Neural cell (in vitro differentiated cells): Measurements from ENCODE around the gene CSNK1G3. TPM values are rescaled to one million over a fixed set of nuclear protein-coding genes. Genes with fewer than 3 reads are reported as not detected.

Experiments used
- H2AFZ ChIP-seq: fragments of 200-600, 300-800 bp; sonication (generic), shearing (Covaris generic); 2 replicates; pipeline ENCODE4 v1.6.0; 2014; ENCODE audit warnings: low read depth, mild to moderate bottlenecking, antibody characterized with exemption, low read length, moderate library complexity
- H3F3A ChIP-seq: fragments of 200-600 bp; shearing (Covaris generic); 2 replicates; pipeline ENCODE4 v1.6.1; 2016; ENCODE audit warnings: mild to moderate bottlenecking, moderate library complexity, mixed read lengths, antibody characterized with exemption, low read length; ENCODE audit not compliant: insufficient read depth, poor library complexity, severe bottlenecking
- H3K27ac ChIP-seq: fragments of 200-600, 300-800 bp; sonication (generic), shearing (Covaris generic); 2 replicates; pipeline ENCODE4 v1.5.1; 2014; ENCODE audit warnings: mild to moderate bottlenecking, low read length, moderate library complexity
- H3K27me3 ChIP-seq: fragments of 300-800, 200-600 bp; sonication (generic), shearing (Covaris generic); 2 replicates; pipeline ENCODE4 v1.6.0; 2014; ENCODE audit warnings: mild to moderate bottlenecking, low read depth, low read length, moderate library complexity; ENCODE audit not compliant: insufficient read depth
- H3K36me3 ChIP-seq: fragments of 300-800, 200-600 bp; sonication (generic), shearing (Covaris generic); 2 replicates; pipeline ENCODE4 v1.5.1; 2014; ENCODE audit warnings: mild to moderate bottlenecking, antibody characterized with exemption, low read length, moderate library complexity; ENCODE audit not compliant: insufficient read depth
- H3K4me2 ChIP-seq: fragments of 300-800, 200-600 bp; sonication (generic), shearing (Covaris generic); 2 replicates; pipeline ENCODE4 v1.6.0; 2014; ENCODE audit warnings: mild to moderate bottlenecking, low read length
- H3K4me3 ChIP-seq: fragments of 300-800, 200-600 bp; sonication (generic), shearing (Covaris generic); 2 replicates; pipeline ENCODE4 v1.5.1; 2014; ENCODE audit warnings: mild to moderate bottlenecking, low read length, moderate library complexity
- H3K79me2 ChIP-seq: fragments of 200-600 bp; shearing (Covaris generic); replicated peaks from 2 replicates; pipeline ENCODE4 v1.6.0; 2014; ENCODE audit warnings: mild to moderate bottlenecking, low read length, moderate library complexity; ENCODE audit not compliant: insufficient read depth
- H3K9ac ChIP-seq: fragments of 300-800, 200-600 bp; sonication (generic), shearing (Covaris generic); 2 replicates; pipeline ENCODE4 v1.6.1; 2016; ENCODE audit warnings: mild to moderate bottlenecking, low read length, mixed read lengths
- H3K9me2 ChIP-seq: fragments of 200-600 bp; shearing (Covaris generic); 2 replicates; pipeline ENCODE4 v1.6.1; 2016; ENCODE audit warnings: mild to moderate bottlenecking, low read length, mixed read lengths; ENCODE audit not compliant: insufficient read depth
- H3K9me3 ChIP-seq: fragments of 200-600, 300-800 bp; sonication (generic), shearing (Covaris generic); 2 replicates; pipeline ENCODE4 v1.6.1; 2016; ENCODE audit warnings: mild to moderate bottlenecking, mixed run types, low read length, moderate library complexity, mixed read lengths
- H4K20me1 ChIP-seq: fragments of 200-600 bp; shearing (Covaris generic); 2 replicates; pipeline ENCODE4 v1.6.1; 2016; ENCODE audit warnings: mild to moderate bottlenecking, mixed run types; ENCODE audit not compliant: insufficient read depth
- CTCF ChIP-seq: fragments of 450-650 bp; IDR thresholded peaks from 2 replicates; pipeline ENCODE4 v1.5.1; 2014; ENCODE audit warnings: antibody characterized with exemption, mild to moderate bottlenecking, moderate library complexity; ENCODE audit not compliant: poor library complexity, severe bottlenecking
- EP300 ChIP-seq: fragments of 450-650 bp; conservative IDR thresholded peaks from 2 replicates; pipeline ENCODE4 v1.6.1; 2014; ENCODE audit warnings: antibody characterized with exemption, mild to moderate bottlenecking, moderate library complexity; ENCODE audit not compliant: poor library complexity, severe bottlenecking
- EZH2 ChIP-seq: fragments of 200-600, 300-800 bp; shearing (Covaris generic), sonication (generic); IDR thresholded peaks from 2 replicates; pipeline ENCODE4 v1.6.1; 2014; ENCODE audit warnings: antibody characterized with exemption, low read length, borderline replicate concordance, mild to moderate bottlenecking; ENCODE audit not compliant: insufficient read depth, poor library complexity, severe bottlenecking
- MXI1 ChIP-seq: fragments of 450-650 bp; conservative IDR thresholded peaks from 2 replicates; pipeline ENCODE4 v1.6.1; 2014; ENCODE audit warnings: antibody characterized with exemption, mild to moderate bottlenecking; ENCODE audit not compliant: poor library complexity, severe bottlenecking
- POLR2AphosphoS5 ChIP-seq: IDR thresholded peaks from 2 replicates; pipeline ENCODE4 v1.6.1; 2012
- RAD21 ChIP-seq: fragments of 450-650 bp; conservative IDR thresholded peaks from 2 replicates; pipeline ENCODE4 v1.6.1; 2014; ENCODE audit warnings: antibody characterized with exemption, mild to moderate bottlenecking, moderate library complexity
- SMC3 ChIP-seq: fragments of 450-650 bp; conservative IDR thresholded peaks from 2 replicates; pipeline ENCODE4 v1.6.1; 2014; ENCODE audit warnings: antibody characterized with exemption, mild to moderate bottlenecking, moderate library complexity; ENCODE audit not compliant: poor library complexity
- TAF1 ChIP-seq: IDR thresholded peaks from 2 replicates; pipeline ENCODE4 v1.6.1; 2012; ENCODE audit warnings: low read depth
- polyA plus RNA-seq: library from polyadenylated mRNA; depleted of rRNA; stranded (reverse); fragments of >200 nt; gene quantifications from 2 replicates; pipeline ENCODE4 v1.2.3, GENCODE V29; 2014
- TF ChIP-seq, protein P1 (sequence below): IDR thresholded peaks from 2 replicates; pipeline ENCODE4 v1.6.1; 2012; ENCODE audit warnings: borderline replicate concordance

Gene CSNK1G3
- polyA plus RNA-seq, 1 donor from 2014 or later, result 29.1 TPM

DNA sequence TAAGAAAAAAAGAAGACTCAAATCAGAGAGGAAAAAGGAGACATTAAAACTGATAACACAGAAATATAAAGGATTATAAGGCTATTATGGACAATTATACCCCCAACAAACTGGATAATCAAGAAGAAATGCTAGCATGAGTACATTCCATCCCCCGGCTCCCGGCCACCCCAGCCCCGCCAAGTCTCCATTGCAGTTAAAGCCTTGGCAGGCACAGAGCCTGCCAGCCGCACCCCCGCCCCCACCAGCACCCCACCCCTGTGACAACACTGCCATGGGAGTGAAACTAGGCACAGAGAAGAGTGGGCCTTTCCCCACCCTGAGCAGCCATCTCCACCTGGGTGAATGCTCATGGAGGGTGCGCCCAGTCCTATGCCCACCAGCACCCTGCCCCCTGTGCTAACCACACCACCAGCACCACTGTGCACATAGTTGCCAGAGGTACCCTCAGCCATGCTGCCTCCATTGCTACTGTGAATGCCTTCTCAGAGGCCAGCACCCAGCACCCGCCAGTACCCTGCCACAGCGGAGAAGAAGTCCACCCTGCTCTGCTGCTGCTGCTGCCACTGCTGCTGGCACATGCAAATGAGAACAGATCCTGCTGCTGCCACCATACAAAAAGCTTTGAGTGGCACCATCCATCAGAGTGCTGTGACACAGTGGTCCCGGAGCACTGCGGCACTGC lies 117.0 kb downstream of the CSNK1G3 start:
- no peaks in the 10 kb centered on the region for H3K9me2 ChIP-seq
- TF ChIP-seq RAD21 (no peak), TAF1 (no peak), EP300 (no peak), SMC3 (no peak), CTCF (no peak), EZH2 (no peak), POLR2AphosphoS5 (no peak), MXI1 (no peak)
- TF ChIP-seq, protein P1, sequence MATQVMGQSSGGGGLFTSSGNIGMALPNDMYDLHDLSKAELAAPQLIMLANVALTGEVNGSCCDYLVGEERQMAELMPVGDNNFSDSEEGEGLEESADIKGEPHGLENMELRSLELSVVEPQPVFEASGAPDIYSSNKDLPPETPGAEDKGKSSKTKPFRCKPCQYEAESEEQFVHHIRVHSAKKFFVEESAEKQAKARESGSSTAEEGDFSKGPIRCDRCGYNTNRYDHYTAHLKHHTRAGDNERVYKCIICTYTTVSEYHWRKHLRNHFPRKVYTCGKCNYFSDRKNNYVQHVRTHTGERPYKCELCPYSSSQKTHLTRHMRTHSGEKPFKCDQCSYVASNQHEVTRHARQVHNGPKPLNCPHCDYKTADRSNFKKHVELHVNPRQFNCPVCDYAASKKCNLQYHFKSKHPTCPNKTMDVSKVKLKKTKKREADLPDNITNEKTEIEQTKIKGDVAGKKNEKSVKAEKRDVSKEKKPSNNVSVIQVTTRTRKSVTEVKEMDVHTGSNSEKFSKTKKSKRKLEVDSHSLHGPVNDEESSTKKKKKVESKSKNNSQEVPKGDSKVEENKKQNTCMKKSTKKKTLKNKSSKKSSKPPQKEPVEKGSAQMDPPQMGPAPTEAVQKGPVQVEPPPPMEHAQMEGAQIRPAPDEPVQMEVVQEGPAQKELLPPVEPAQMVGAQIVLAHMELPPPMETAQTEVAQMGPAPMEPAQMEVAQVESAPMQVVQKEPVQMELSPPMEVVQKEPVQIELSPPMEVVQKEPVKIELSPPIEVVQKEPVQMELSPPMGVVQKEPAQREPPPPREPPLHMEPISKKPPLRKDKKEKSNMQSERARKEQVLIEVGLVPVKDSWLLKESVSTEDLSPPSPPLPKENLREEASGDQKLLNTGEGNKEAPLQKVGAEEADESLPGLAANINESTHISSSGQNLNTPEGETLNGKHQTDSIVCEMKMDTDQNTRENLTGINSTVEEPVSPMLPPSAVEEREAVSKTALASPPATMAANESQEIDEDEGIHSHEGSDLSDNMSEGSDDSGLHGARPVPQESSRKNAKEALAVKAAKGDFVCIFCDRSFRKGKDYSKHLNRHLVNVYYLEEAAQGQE, result no peak
- no peaks in the 10 kb centered on the region for H3K79me2 ChIP-seq
- no peak overlapping the region for H3K9ac ChIP-seq
- H4K20me1 ChIP-seq, result no peaks in the 10 kb centered on the region
- no peak overlapping the region for H2AFZ ChIP-seq
- peaks cover 4% of the 10 kb centered on the region for H3K9me3 ChIP-seq
- H3K27ac ChIP-seq, result no peak overlapping the region
- H3F3A ChIP-seq, result no peaks in the 10 kb centered on the region
- no peaks in the 10 kb centered on the region for H3K36me3 ChIP-seq
- no peak overlapping the region for H3K4me3 ChIP-seq
- no peaks in the 10 kb centered on the region for H3K27me3 ChIP-seq
- no peak overlapping the region for H3K4me2 ChIP-seq

- no peak overlapping the region for H3K27ac ChIP-seq
Observed at GRCh38 chr5:123636006-123636405, 124.0 kb downstream of the CSNK1G3 start.

More at GRCh38 chr5:123636006-123636405, 124.0 kb downstream of the CSNK1G3 start:
- H3K27me3 ChIP-seq, result no peaks in the 10 kb centered on the region
- no peak overlapping the region for H2AFZ ChIP-seq
- TF ChIP-seq SMC3 (no peak), MXI1 (no peak), POLR2AphosphoS5 (no peak), RAD21 (no peak), TAF1 (no peak), EZH2 (no peak), EP300 (no peak), CTCF (no peak)
- TF ChIP-seq, protein P1, result no peak
- H3F3A ChIP-seq, result no peaks in the 10 kb centered on the region
- no peaks in the 10 kb centered on the region for H4K20me1 ChIP-seq
- H3K79me2 ChIP-seq, result no peaks in the 10 kb centered on the region
- H3K36me3 ChIP-seq, result no peaks in the 10 kb centered on the region
- no peak overlapping the region for H3K9ac ChIP-seq
- no peak overlapping the region for H3K4me3 ChIP-seq
- no peaks in the 10 kb centered on the region for H3K9me2 ChIP-seq
- no peaks in the 10 kb centered on the region for H3K9me3 ChIP-seq
- H3K4me2 ChIP-seq, result no peak overlapping the region
